NCI-H446 treated with DMSO at 0.1 percent for 48 hours (cell line): ENCODE results near the gene TBC1D17.
"Not testable (repeated sequence)": the region's sequence is repeated elsewhere in the genome, so short reads cannot be mapped to it uniquely, and the experiment has no call there.

Experiments used
- DNase-seq: peaks from one replicate; lab custom pipeline; 2025; lab: John Stamatoyannopoulos, UW

Gene TBC1D17

DNA sequence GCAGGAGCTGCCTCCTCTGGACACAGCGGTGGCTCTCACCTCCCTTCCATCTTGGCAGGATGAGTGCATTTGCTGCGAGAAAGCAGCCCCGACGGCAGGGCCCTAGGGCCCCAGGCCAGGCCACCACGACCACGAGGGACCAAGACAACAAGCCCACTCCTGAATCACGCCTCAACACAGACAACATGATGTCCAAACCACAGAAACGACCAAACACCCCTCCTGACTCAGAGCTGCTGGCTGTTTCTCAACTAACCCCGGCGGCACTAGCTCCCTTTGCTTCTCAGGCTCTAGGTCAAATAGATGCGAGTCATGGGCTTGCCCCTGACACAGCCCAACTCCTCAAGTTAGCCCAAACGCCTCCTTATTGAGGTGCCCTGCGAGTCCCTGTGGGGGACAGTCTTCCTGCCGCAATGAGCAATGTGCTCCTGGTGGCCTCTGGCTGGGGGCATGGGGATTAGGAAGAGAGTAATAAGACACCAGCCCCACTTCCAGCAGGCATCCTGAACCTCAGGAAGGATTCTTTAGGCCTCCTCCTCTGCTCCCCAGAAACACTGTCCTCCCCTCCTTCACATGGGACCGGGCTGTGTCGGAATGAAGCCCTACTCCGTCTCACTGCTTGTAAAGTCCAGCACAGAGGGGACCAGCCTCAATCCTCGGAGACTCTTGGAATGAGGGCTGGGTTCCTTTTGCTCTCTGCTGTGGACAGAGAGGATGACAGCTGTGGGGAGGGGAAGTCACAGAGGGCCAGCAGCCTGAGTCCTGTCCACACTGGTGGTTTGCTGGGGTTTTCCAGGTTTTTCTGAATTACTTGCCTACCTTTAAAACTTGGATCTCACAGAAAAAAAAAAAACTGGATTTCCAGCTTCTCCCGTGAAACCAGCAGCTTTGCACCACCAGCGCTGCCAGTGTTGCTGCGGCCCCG lies 44.6 kb downstream of the TBC1D17 start:
- DNase-seq: no peak

- no peak for DNase-seq
These were observed 45.8 kb downstream of the TBC1D17 start for GRCh38 chr19:49923055-49924003.

DNA sequence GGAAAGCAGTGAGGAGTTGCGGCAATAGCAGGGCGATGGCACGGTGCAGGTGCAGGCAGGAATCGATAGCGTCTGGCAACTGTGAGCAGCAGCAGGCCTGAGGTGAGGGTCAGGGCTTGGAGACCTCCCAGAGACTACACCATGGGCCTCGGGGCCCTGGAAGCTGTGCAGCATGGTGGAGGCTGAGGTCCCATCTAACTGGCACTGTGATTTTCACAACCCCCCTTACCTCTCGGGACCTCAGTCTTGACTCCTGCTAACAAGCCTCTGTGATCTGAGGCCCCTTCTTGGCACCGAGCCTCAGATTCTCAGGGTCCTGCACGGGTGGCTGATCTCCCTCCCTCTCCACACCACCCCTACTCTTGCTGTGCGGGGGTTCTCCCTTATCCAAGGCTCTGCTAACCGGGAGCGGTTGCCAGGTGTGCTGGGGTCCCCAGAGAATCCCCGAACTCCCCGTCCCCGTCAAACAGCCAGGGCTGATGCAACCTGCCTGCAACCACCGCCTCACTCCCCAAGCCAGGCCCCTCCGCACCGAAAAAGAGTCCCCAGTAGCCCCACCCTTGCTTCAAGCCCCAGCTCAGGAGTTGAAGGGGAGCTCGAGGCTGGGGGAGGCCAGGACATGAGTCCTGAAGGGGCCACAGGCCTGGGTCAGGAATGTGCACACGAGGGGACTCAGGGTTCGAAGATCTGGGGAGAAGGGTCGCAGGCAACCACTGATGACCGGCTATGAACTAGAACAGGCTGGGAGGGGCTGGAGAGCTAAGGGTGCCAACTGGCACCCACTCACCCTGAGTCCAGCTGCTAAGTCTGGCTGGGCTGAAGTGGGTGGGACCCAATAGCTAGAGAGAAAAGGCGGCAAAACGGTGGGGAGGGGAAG lies 46.7 kb downstream of the TBC1D17 start:
- peak; percentile 12 for DNase-seq

- not testable (repeated sequence) for DNase-seq
These were observed 47.3 kb downstream of the TBC1D17 start for GRCh38 chr19:49924881-49925210.

DNA sequence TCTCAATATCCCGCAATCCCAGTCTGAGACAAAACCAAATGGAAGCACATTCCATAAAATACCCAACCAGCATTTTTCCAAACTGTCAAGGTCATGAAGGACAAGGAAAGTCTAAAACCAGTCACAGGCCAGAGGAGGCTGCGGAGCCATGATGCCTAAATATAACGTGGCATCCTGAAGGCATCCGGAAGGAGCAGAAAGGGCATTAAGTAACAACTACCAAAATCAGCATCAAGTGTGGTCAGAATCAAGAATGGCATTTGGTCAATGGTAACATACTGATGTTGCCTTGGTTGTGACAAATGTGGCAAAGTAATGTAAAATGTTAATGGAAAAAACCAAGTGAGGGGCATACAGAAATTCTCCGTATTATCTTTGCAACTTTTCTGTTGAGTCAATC lies 48.0 kb downstream of the TBC1D17 start:
- DNase-seq: no peak

DNA sequence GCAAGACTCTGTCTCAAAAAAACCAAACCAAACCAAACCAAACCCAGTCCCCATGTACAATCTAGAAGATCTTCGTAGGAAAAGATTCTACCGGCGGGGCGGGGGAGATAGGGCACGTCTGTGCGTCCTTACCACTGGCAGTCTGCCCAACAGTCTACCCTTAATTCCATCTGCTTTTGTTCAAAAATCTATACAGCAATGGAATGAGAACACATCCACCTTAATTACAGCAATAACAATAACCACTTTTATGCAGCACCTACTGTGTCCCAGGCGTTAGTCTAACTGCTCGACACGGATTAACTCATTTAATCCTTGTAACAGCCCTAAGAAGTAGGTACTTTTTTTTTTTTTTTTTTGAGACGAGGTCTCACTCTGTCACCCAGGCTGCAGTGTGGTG lies 49.0 kb downstream of the TBC1D17 start:
- DNase-seq: no peak

DNA sequence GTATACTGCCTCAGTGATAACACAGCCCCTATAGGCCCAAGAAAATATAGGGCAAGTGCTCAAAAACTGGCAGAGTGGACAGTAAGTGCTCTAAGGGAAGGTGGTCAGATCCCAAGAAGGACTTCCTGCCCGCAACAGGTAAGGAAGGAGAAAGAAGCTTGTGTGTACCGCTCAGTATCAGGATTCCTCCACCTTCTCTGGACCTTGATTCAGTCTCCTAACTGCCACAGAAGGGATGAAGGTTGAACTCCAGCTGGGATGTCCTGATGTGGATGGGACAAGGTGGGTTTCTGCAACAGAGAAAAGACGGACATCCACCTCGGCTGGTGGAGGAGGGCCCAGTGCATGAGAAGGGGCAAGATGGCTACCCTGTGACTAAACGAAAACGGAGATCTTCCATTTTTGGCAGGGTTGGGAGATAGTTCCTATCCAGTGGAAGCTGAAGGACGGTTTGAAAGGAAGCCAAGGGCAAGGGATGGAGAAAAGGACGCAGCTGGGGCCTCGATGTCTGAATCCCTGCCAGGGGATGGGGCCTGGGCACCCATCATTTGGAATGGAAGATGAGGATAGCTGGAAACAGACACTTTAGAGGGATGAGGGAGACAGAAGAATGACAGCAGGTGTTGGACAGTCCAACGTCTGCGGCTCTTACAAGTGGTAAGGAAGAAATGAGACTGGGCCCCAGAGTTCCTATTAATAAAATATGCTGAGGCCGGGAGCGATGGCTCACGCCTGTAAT lies 50.2 kb downstream of the TBC1D17 start:
- no peak for DNase-seq

DNA sequence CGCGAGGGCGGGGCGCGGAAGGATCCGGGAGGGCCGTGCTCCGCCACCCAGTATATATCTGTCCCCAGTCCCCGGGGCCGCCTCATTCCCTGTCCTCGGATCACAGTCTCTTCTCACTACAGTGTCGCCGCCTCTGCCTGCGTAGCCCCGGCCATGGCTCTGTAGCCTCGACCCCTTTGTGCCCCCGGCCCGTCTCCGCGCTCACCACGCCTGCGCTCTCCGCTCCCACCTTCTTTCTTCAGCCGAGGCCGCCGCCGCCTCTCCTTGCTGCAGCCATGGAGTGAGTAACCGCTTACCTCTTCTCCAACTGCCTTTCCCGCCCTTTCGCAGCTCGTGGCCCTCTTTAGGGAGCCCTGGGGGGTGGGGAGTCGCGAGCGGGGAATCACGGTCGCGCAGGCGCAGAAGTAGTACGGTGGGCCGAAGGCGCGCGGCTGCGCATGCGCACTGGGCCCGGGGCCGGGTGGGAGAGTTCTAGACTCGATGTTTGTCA lies 51.7 kb downstream of the TBC1D17 start, which contains the start of the genes ATF5 and NUP62:
TSS of gene ATF5 (plus strand) at position 85 of the 490 bp plus-strand sequence. CDS start 1,646 bp downstream, outside the sequence.
TSS of gene NUP62 (minus strand) at position 384 of the 490 bp plus-strand sequence. CDS start 19,697 bp downstream, outside the sequence.
- peak; percentile 94 for DNase-seq

- peak; percentile 97 for DNase-seq
These were observed 52.3 kb downstream of the TBC1D17 start for GRCh38 chr19:49929611-49930482.

DNA sequence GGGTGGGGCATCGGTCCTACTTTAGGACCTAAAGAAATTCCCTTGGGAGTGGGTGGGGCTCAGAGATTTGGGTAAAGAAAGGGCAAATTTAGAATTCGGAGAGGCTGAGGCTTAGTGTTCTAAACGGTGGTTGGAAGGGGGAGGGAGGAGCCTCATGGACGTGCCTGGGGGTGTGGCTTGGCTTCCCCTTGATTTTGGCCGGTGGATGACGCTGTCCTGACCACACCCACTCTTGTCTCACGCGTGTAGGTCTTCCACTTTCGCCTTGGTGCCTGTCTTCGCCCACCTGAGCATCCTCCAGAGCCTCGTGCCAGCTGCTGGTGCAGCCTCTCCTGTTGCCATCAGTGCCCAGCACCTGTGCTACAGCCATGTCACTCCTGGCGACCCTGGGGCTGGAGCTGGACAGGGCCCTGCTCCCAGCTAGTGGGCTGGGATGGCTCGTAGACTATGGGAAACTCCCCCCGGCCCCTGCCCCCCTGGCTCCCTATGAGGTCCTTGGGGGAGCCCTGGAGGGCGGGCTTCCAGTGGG lies 53.0 kb downstream of the TBC1D17 start:
- no peak for DNase-seq

- no peak for DNase-seq
These were observed 54.0 kb downstream of the TBC1D17 start for GRCh38 chr19:49931293-49932040.

GRCh38 chr19:49932041-49932451 lies 54.5 kb downstream of the TBC1D17 start:
- DNase-seq: no peak

- DNase-seq: no peak
These were observed 55.2 kb downstream of the TBC1D17 start for GRCh38 chr19:49932731-49933131.

DNA sequence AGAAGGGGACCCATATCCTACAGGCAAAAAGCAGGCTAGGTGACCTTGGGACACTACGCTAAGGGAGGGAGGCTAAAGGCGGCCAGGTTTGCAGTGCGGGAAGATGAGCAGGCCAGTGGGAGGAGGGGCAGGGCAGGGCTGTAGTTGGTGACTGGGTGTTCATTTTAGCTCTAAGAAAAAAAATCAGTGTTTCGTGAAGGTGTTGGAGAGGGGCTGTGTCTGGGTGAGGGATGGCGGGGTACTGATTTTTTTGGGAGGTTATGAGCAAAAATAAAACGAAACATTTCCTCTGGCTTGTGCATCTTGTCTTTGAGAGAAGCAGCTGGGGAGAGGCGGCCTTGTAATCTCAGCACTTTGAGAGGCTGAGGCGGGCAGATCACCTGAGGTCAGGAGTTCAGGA lies 56.1 kb downstream of the TBC1D17 start:
- DNase-seq: no peak

GRCh38 chr19:49936549-49936948 lies 59.0 kb downstream of the TBC1D17 start:
- no peak for DNase-seq

DNA sequence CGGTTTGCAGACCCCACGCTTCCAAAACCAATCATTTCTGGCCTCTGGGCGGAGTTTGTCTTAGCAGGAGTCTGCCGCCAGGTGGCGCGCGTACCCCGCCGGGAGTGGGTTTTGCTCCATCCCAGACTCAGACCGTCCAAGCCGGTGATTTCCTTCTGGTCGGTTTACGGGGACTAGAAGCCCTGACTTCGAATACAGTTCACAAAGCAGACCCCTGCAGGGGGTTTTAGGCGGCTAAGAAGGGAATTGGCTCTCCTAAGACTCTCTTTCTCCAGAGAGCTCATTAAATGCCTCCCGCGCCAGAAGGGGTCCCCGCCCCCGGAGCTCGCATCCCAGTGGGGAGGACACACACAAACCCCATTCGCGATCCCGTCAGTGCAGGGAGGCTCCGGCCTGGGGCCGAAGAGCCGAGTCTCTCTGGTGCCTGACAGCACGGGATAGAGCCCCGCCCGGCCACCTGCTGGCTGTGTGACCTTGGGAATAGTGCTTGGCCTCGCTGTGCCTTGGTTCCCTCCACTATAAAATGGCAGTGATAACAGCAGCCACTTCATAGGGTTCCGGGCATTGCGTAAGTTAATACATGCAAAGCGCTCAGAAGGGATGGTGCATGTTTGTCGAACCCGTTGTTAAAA lies 60.4 kb downstream of the TBC1D17 start:
- DNase-seq: peak; percentile 30
